Lower leg skin (tissue), 4 donors: ENCODE results near the gene ASB13. TPM values are rescaled to one million over a fixed set of nuclear protein-coding genes. Genes with fewer than 3 reads are reported as not detected.
"Not testable (repeated sequence)": the region's sequence is repeated elsewhere in the genome, so short reads cannot be mapped to it uniquely, and the experiment has no call there.

Experiments used
- DNase-seq, 2 donors: peaks; one replicate each; pipeline ENCODE4 v3.0.0-alpha.2; 2019; ENCODE audit warnings: low spot score in 2 of 2
- H3K4me3 ChIP-seq: fragments of 200-600 bp; sonication (generic); 2 replicates; pipeline ENCODE4 v1.5.1; 2017; ENCODE audit warnings: mild to moderate bottlenecking, low read depth; ENCODE audit not compliant: poor library complexity, severe bottlenecking
- CTCF ChIP-seq, 3 donors: fragments of 450-650 bp; IDR thresholded peaks; one replicate each; pipeline ENCODE4 v1.5.1; 2016; ENCODE audit warnings: antibody characterized with exemption in 3 of 3, mild to moderate bottlenecking in 3 of 3, moderate library complexity in 2 of 3
- POLR2A ChIP-seq, 2 donors: fragments of 450-650 bp; IDR thresholded peaks; one replicate each; pipeline ENCODE4 v1.6.1; 2016 to 2017; ENCODE audit warnings: antibody characterized with exemption in 2 of 2, mild to moderate bottlenecking in 1 of 2, moderate library complexity in 1 of 2
- WGBS, 2 donors: methylation state at CpG; one replicate each; pipeline ENCODE4 v1.1.5; 2018; 5-methylcytosine and 5-hydroxymethylcytosine counted together
- intact Hi-C: fragments of 100-400 bp; cut with DNase I; formaldehyde crosslinking; loops from one replicate; pipeline ENCODE4 v1.15.0; 2023; ENCODE audit warnings: low total_unique reads
- total RNA-seq, 4 donors: library from RNA; depleted of rRNA; stranded (reverse); fragments of >200 nt; gene quantifications; one replicate each; pipeline ENCODE4 v1.1.0, GENCODE V29; 2016

Gene ASB13
- total RNA-seq, 4 donors from 2014 or later = 9.9 to 28.5 (median 18.4) TPM

- H3K4me3 ChIP-seq = no peak overlapping the region
- intact Hi-C loops = no loop called here
- WGBS, 2 donors = 81% methylated on average over 5 of the region's 5 CpGs
- TF ChIP-seq CTCF (IDR thresholded peaks at IDR 0.05) (no peak), POLR2A (IDR thresholded peaks at IDR 0.05) (no peak)
- DNase-seq = no peak
These were observed 71.3 kb downstream of the ASB13 start for GRCh38 chr10:5595095-5595494.

- H3K4me3 ChIP-seq = no peak overlapping the region
These were observed 71.9 kb downstream of the ASB13 start for GRCh38 chr10:5594271-5595049.

GRCh38 chr10:5593347-5593746, 73.0 kb downstream of the ASB13 start:
- 92 to 95% methylated on average over 6 of the region's 6 CpGs for WGBS, 2 donors
- intact Hi-C loops, DNase-seq, H3K4me3 ChIP-seq: not testable (repeated sequence)

More at GRCh38 chr10:5594271-5595049, 71.9 kb downstream of the ASB13 start:
- no peak for DNase-seq
- WGBS, 2 donors = 42 to 56% methylated on average over 14 of the region's 14 CpGs
- no peak for TF ChIP-seq POLR2A (IDR thresholded peaks at IDR 0.05)
- no peak for TF ChIP-seq CTCF (IDR thresholded peaks at IDR 0.05)
- intact Hi-C loops = no loop called here

- no peak overlapping the region for H3K4me3 ChIP-seq
- no peak for DNase-seq
- no peak for TF ChIP-seq CTCF (IDR thresholded peaks at IDR 0.05)
- no peak for TF ChIP-seq POLR2A (IDR thresholded peaks at IDR 0.05)
- intact Hi-C loops = no loop called here
- 72 to 73% methylated on average over 8 of the region's 8 CpGs for WGBS, 2 donors
These were observed 74.3 kb downstream of the ASB13 start for GRCh38 chr10:5592070-5592469.

- DNase-seq = no peak
- H3K4me3 ChIP-seq = no peak overlapping the region
- intact Hi-C loops = no loop called here
- TF ChIP-seq POLR2A (IDR thresholded peaks at IDR 0.05) (no peak), CTCF (IDR thresholded peaks at IDR 0.05) (no peak)
- WGBS, 2 donors = 92 to 96% methylated on average over 12 to 14 of the region's 14 CpGs
These were observed 75.0 kb downstream of the ASB13 start for GRCh38 chr10:5591336-5591824.

DNA sequence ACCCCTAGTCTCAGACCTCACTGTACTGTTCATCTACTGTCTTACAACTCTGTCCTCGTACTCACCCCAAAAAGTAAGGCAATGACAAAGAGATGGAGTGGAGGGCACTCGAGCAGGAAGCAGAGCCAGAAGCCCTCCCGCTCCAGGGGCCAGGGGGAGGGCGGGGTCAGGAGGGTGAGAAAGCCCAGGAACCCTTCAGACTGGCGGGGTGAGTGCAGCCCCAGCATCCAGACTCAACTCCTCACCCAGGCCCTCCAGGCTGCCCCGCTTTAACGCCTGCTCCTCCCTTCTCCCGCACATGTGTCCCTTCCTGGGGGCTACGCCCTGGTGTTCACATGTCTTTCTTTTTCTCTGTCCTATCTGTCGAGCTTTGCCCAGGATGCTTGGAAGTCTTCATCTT, 75.6 kb downstream of the ASB13 start:
- DNase-seq = no peak
- H3K4me3 ChIP-seq = no peak overlapping the region
- intact Hi-C loops = no loop called here
- WGBS, 2 donors = 87 to 90% methylated on average over 10 of the region's 10 CpGs
- TF ChIP-seq POLR2A (IDR thresholded peaks at IDR 0.05) (no peak), CTCF (IDR thresholded peaks at IDR 0.05) (no peak)
